WI38 (cell line): ENCODE data around the gene F11R.
"Not testable (repeated sequence)": the region's sequence is repeated elsewhere in the genome, so short reads cannot be mapped to it uniquely, and the experiment has no call there.

Experiments used
- H3K4me3 ChIP-seq: 2 replicates; pipeline ENCODE4 v1.5.1; 2011; ENCODE audit warnings: low read depth, mild to moderate bottlenecking, control low read depth, low read length
- TF ChIP-seq, protein P1 (sequence below): IDR thresholded peaks from 2 replicates; pipeline ENCODE4 v1.5.1; 2012; ENCODE audit warnings: low read depth, mild to moderate bottlenecking, control low read depth, low read length

The F11R gene

DNA sequence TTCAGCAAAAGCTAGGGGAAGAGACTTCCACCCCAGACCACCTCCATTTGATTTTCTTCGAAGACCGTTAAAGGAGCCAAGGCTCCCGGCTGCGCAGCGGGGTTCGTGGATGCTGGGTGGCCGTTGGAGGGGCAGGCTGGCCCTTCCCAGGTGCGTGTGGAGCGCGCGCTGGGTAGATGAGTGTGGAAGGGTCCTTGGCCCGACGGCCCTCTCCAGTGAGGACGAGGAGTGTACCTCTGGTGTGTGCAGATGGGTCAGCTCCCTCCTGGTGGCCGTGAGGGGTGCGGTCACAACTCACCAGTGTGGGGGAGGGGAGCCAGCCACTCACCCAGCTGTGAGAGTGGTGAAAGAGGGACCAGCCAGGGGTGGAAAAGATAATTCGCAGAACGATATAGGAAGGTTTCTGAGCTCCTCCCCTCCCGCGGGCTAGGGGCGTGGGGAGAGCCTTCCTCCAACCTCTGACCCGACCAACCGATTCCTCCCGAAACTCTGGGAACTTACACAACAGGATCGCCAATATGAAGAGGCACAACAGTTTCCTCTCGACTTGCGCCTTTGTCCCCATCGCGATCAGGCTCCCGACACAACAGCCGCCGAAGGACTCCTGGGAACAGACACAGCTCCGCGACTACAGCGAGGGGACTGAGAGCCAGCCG is at the start of gene F11R:
Gene F11R (minus strand): TSS at position 644 of the 656 bp plus-strand sequence. CDS start 79 bp downstream, at position 565.
- H3K4me3 ChIP-seq, result peak within 1 kb of the TSS; percentile 42
- TF ChIP-seq, protein P1, sequence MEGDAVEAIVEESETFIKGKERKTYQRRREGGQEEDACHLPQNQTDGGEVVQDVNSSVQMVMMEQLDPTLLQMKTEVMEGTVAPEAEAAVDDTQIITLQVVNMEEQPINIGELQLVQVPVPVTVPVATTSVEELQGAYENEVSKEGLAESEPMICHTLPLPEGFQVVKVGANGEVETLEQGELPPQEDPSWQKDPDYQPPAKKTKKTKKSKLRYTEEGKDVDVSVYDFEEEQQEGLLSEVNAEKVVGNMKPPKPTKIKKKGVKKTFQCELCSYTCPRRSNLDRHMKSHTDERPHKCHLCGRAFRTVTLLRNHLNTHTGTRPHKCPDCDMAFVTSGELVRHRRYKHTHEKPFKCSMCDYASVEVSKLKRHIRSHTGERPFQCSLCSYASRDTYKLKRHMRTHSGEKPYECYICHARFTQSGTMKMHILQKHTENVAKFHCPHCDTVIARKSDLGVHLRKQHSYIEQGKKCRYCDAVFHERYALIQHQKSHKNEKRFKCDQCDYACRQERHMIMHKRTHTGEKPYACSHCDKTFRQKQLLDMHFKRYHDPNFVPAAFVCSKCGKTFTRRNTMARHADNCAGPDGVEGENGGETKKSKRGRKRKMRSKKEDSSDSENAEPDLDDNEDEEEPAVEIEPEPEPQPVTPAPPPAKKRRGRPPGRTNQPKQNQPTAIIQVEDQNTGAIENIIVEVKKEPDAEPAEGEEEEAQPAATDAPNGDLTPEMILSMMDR, result no peak

DNA sequence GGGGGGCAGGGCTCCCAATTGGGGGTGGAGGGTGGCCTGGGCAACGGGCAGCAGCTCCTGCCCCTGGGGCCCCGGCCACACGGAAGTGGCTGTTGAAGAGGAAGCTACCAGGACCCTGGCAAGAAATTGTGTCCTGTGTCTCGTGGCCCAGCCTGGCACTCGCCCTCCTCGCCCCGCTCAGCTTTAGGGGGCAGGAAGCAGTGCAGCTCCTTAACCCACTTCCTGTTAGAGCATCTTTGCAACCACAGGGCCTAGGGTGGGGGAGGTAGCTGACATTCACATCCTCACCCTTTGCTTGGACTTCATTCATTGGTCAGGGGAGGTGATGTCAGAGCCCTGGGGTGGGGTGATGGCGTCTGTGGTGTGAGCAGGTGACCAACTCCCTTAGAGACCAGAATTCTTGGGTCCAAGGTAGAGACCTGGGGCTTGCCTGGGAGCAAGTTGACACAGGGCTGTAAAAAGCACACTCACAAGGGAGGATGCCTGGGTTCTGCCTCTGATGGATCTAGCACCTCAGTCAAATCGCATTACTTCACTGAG is 48.8 kb upstream of the F11R start, which contains the start of gene ARHGAP30:
Gene ARHGAP30 (minus strand): TSS at position 161 of the 540 bp plus-strand sequence. CDS start 267 bp downstream, outside the sequence.
- no peak within 1 kb of the TSS for H3K4me3 ChIP-seq
- TF ChIP-seq, protein P1, result no peak

DNA sequence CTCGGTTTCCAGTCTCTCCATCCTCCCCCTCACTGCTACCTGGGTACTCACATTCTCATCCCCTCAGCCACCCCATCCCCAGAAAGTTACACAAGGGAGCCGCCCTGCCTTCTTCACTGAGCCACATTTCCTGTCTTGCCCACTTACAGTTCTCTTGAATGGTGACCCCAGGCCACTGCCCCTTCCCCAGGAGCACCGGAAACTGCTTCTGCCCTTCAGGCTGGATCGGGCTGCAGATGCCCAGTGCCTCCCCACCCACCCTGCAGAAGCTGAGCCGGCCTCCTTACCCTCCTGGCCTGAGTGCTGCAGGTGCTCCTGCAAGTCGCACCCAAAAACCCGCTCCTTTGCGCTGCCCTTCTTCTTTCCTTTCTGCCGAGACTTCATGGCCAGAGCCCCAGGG is 48.3 kb upstream of the F11R start:
- H3K4me3 ChIP-seq, result no peak overlapping the region

DNA sequence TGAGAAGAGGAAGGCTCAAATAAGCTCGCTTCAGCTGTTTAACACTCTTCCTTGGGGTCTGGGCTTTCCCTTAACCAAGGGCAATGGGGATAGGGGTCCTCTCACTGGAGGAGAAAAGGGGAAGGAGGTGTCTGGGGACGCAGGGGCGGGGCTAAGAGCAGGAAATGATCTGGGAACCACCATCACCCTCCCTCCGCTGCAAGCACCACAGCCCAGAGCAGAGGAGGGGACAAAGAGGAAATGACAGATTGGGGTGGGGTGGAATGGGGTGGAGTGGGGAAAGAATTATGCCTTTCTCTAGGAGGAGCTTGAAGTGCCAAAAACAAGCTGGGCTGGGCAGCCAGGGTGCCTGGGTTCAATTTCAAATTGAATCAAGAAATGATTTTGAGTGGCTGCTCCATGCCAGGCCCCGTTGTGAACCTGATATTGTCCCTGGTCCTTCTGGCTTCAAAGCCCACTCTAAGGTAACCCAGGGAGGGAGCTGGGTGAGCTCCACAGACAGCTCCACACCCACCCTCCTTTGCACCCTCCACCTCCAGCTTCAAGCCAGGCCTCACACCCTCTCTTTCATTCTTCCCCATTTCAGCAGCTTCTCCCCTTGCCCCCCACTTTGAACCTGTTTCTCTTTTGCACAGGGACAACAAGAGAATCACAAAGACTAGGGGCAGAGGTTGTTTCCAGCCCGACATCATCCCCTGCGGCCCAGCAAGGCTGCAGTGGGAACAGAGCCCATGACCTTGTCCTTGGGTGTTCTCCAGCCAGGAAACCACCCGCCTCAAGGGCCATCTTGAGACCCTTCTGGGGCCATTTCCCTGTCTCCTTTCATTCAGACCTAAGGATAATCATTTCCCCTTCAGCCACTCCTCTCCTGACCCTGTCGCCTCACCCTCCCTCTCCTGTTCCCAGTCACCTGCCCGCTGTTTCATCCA is 47.6 kb upstream of the F11R start:
- H3K4me3 ChIP-seq, result no peak overlapping the region
- TF ChIP-seq, protein P1, result no peak

More for the DNA sequence above, 48.3 kb upstream of the F11R start:
- TF ChIP-seq, protein P1, result no peak

DNA sequence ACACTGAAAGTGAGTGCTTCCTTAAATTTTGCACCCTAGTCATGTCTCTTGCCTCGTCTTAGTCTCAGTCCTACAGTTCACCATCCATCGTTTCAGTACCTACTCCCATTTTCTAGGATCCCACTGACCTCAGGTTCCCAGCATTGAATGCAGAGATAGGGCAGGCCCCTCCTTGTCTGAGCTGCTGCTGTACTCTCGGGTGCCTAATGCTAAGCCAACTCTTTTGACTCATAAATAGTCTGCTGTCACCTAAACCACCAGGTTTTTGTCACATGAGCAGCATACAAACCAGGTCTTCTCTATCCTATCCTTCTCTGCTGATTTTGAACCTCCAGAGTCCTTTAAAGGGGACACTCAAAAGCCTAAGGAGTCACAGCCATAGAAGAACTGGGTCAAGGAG is 45.7 kb upstream of the F11R start:
- TF ChIP-seq, protein P1, result no peak
- no peak overlapping the region for H3K4me3 ChIP-seq

DNA sequence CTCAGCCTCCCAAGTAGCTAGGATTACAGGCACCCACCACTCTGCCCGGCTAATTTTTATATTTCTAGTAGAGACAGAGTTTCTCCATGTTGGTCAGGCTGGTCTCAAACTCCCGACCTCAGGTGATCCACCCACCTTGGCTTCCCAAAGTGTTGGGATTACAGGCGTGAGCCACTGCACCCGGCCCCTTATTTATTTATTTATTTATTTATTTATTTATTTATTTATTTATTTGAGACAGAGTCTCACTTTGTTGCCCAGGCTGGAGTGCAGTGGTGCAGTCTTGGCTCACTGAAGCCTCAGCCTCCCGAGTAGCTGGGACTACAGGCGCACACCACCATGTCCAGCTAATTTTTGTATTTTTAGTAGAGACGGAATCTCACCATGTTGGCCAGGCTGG is 44.7 kb upstream of the F11R start:
- not testable (repeated sequence) for H3K4me3 ChIP-seq

DNA sequence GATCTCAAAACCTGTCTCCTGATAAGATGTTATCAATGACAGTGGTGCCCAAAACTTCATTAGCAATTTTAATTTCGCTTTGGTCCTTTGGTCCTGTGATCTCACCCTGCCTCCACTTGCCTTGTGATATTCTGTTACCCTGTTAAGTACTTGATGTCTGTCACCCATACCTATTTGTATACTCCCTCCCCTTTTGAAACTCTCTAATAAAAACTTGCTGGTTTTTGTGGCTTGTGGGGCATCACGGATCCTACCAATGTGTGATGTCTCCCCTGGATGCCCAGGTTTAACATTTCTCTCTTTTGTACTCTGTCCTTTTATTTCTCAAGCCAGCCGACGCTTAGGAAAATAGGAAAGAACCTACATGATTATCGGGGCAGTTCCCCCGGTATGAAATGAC is 43.0 kb upstream of the F11R start:
- not testable (repeated sequence) for H3K4me3 ChIP-seq

DNA sequence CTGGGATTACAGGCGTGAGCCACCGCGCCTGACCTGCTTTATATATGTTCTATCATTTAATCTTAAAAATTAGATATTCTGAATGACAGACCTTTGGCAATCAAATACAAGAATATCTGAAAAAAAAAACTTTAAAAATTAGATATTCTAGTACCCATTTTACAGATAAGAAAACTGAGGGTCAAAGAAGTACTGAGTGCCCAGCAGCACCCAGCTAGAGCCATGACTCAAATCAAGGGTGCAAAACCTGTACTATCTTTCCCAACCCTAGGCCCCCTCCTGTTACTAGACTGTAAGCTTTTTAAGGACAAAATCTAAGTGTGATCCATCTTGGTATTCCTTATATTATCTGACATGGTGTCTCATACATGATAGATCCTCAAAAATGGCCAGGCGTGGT is 40.5 kb upstream of the F11R start:
- TF ChIP-seq, protein P1, result no peak
- H3K4me3 ChIP-seq, result no peak overlapping the region
